H1 (cell line): Measurements from ENCODE around the gene SPC25.

Experiments used
- HDAC2 ChIP-seq, 2 experiments: fragments of 300-600 bp in 1 of 2; sonication (generic) in 1 of 2; IDR thresholded peaks; 2 replicates each; pipeline ENCODE4 v1.6.1; 2011 to 2012; ENCODE audit warnings: low read depth in 2 of 2, low read length in 2 of 2, mild to moderate bottlenecking in 2 of 2, moderate library complexity in 2 of 2, borderline replicate concordance in 1 of 2, inconsistent platforms in 1 of 2
- POLR2AphosphoS5 ChIP-seq: IDR thresholded peaks from 2 replicates; pipeline ENCODE4 v1.6.1; 2011; ENCODE audit warnings: low read depth, low read length
- TEAD4 ChIP-seq: IDR thresholded peaks from 2 replicates; pipeline ENCODE4 v1.6.1; 2012; ENCODE audit warnings: low read depth, low read length, inconsistent platforms, mixed read lengths
- TF ChIP-seq, protein P1 (sequence below), 3 experiments: IDR thresholded peaks; 1 replicate in 2 of 3; 2 replicates in 1 of 3; pipeline versions ENCODE4 v1.5.1 to v1.6.1; 2011; ENCODE audit warnings: low read length in 3 of 3, mild to moderate bottlenecking in 3 of 3, inconsistent platforms in 2 of 3, low read depth in 1 of 3, moderate library complexity in 1 of 3; ENCODE audit not compliant: insufficient read depth in 1 of 3; ENCODE audit errors: control extremely low read depth in 1 of 3

DNA sequence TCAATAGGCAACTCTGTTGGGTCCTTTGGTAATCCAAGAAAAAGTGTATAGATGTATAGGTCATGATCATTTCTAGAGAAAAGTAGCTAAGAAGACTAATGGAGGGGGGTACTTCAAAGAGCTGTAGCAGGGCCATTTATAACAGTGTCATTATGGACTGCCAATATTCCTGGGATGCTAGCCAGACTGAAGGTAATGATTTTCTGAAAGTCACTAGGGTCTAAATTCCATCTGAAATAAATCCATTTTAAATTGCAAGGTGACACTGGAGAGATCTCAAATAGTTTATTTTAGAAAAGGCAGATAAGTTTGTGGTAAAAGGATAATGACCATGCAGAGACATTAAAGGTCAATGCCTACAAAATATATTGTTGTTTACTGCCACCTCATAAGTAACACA lies 4.5 kb upstream of the SPC25 start:
- TF ChIP-seq HDAC2 (IDR thresholded peaks at IDR 0.05; ENCODE audit: borderline replicate concordance in 1 of 2, low read depth in 2 of 2, low read length in 2 of 2) (no peak), POLR2AphosphoS5 (no peak), TEAD4 (no peak)
- TF ChIP-seq, protein P1, sequence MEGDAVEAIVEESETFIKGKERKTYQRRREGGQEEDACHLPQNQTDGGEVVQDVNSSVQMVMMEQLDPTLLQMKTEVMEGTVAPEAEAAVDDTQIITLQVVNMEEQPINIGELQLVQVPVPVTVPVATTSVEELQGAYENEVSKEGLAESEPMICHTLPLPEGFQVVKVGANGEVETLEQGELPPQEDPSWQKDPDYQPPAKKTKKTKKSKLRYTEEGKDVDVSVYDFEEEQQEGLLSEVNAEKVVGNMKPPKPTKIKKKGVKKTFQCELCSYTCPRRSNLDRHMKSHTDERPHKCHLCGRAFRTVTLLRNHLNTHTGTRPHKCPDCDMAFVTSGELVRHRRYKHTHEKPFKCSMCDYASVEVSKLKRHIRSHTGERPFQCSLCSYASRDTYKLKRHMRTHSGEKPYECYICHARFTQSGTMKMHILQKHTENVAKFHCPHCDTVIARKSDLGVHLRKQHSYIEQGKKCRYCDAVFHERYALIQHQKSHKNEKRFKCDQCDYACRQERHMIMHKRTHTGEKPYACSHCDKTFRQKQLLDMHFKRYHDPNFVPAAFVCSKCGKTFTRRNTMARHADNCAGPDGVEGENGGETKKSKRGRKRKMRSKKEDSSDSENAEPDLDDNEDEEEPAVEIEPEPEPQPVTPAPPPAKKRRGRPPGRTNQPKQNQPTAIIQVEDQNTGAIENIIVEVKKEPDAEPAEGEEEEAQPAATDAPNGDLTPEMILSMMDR (IDR thresholded peaks at IDR 0.05; ENCODE audit: control extremely low read depth in 1 of 3, insufficient read depth in 1 of 3, low read depth in 1 of 3, low read length in 3 of 3): no peak
